ENCODE results near the gene GPD2. TPM values are rescaled to one million over a fixed set of nuclear protein-coding genes. Genes with fewer than 3 reads are reported as not detected.

Gene GPD2
- total RNA-seq, 1 experiment from 2014 or later = 52.4 TPM

GRCh38 chr2:156435396-156435717, 822 bp upstream of the GPD2 start:
- DNase-seq (ENCODE audit: low read depth) = no peak

- DNase-seq (ENCODE audit: low read depth) = peak; percentile 17
Observed at GRCh38 chr2:156436497-156437085, 412 bp downstream of the GPD2 start.

GRCh38 chr2:156437272-156437930, 1.2 kb downstream of the GPD2 start:
- DNase-seq (ENCODE audit: low read depth) = no peak

GRCh38 chr2:156437931-156438410, 1.8 kb downstream of the GPD2 start:
- no peak for DNase-seq (ENCODE audit: low read depth)

- no peak for DNase-seq (ENCODE audit: low read depth)
Observed at GRCh38 chr2:156443089-156443488, 6.9 kb downstream of the GPD2 start.

GRCh38 chr2:156445296-156446220, 9.4 kb downstream of the GPD2 start:
- DNase-seq (ENCODE audit: low read depth) = peak; percentile 83

- no peak for DNase-seq (ENCODE audit: low read depth)
Observed at GRCh38 chr2:156447761-156448160, 11.6 kb downstream of the GPD2 start.

GRCh38 chr2:156448766-156449165, 12.6 kb downstream of the GPD2 start:
- DNase-seq (ENCODE audit: low read depth) = no peak

- DNase-seq (ENCODE audit: low read depth) = no peak
Observed at GRCh38 chr2:156452971-156453370, 16.8 kb downstream of the GPD2 start.

GRCh38 chr2:156455361-156455975, 19.3 kb downstream of the GPD2 start:
- DNase-seq (ENCODE audit: low read depth) = peak; percentile 61

GRCh38 chr2:156456616-156457015, 20.4 kb downstream of the GPD2 start:
- peak; percentile 8 for DNase-seq (ENCODE audit: low read depth)

- DNase-seq (ENCODE audit: low read depth) = no peak
Observed at GRCh38 chr2:156457523-156458517, 21.6 kb downstream of the GPD2 start.

GRCh38 chr2:156459720-156460119, 23.5 kb downstream of the GPD2 start:
- no peak for DNase-seq (ENCODE audit: low read depth)

GRCh38 chr2:156464106-156464505, 27.9 kb downstream of the GPD2 start:
- no peak for DNase-seq (ENCODE audit: low read depth)

GRCh38 chr2:156465573-156465972, 29.4 kb downstream of the GPD2 start:
- DNase-seq (ENCODE audit: low read depth) = no peak

GRCh38 chr2:156466739-156467405, 30.7 kb downstream of the GPD2 start:
- no peak for DNase-seq (ENCODE audit: low read depth)

- DNase-seq (ENCODE audit: low read depth) = no peak
Observed at GRCh38 chr2:156470975-156471583, 34.9 kb downstream of the GPD2 start.

- no peak for DNase-seq (ENCODE audit: low read depth)
Observed at GRCh38 chr2:156471762-156472161, 35.6 kb downstream of the GPD2 start.

GRCh38 chr2:156472686-156473085, 36.5 kb downstream of the GPD2 start:
- DNase-seq (ENCODE audit: low read depth) = no peak

- no peak for DNase-seq (ENCODE audit: low read depth)
Observed at GRCh38 chr2:156473445-156473844, 37.3 kb downstream of the GPD2 start.
